NCI-H2196 treated with DMSO at 0.1 percent for 48 hours (cell line): ENCODE results near the gene VEZF1.

Source experiments
- DNase-seq: peaks from one replicate; lab custom pipeline; 2025; ENCODE audit not compliant: unreplicated experiment; lab: John Stamatoyannopoulos, UW

The VEZF1 gene

GRCh38 chr17:57953705-57954396 lies 34.2 kb downstream of the VEZF1 start:
- no peak for DNase-seq

- DNase-seq: no peak
Measured at GRCh38 chr17:57953219-57953618, 34.8 kb downstream of the VEZF1 start.

- DNase-seq: no peak
Measured at GRCh38 chr17:57949649-57950048, 38.4 kb downstream of the VEZF1 start.

GRCh38 chr17:57948555-57949420 lies 39.3 kb downstream of the VEZF1 start:
- peak; percentile 56 for DNase-seq

GRCh38 chr17:57948169-57948554 lies 39.9 kb downstream of the VEZF1 start:
- DNase-seq: no peak

- DNase-seq: no peak
Measured at GRCh38 chr17:57947369-57947768, 40.7 kb downstream of the VEZF1 start.

GRCh38 chr17:57946798-57947358 lies 41.2 kb downstream of the VEZF1 start:
- peak; percentile 79 for DNase-seq

- no peak for DNase-seq
Measured at GRCh38 chr17:57945996-57946797, 41.9 kb downstream of the VEZF1 start.

- no peak for DNase-seq
Measured at GRCh38 chr17:57944908-57945307, 43.1 kb downstream of the VEZF1 start.

GRCh38 chr17:57943645-57944044 lies 44.4 kb downstream of the VEZF1 start:
- no peak for DNase-seq

- DNase-seq: no peak
Measured at GRCh38 chr17:57943140-57943539, 44.9 kb downstream of the VEZF1 start.

- no peak for DNase-seq
Measured at GRCh38 chr17:57941384-57942370, 46.4 kb downstream of the VEZF1 start.

- peak; percentile 70 for DNase-seq
Measured at GRCh38 chr17:57940653-57941329, 47.3 kb downstream of the VEZF1 start.

GRCh38 chr17:57940231-57940630 lies 47.8 kb downstream of the VEZF1 start:
- peak; percentile 85 for DNase-seq

GRCh38 chr17:57939797-57940196 lies 48.3 kb downstream of the VEZF1 start:
- peak; percentile 85 for DNase-seq

- DNase-seq: no peak
Measured at GRCh38 chr17:57938061-57938502, 50.0 kb downstream of the VEZF1 start.

GRCh38 chr17:57937492-57937891 lies 50.6 kb downstream of the VEZF1 start:
- DNase-seq: no peak

GRCh38 chr17:57935833-57936807 lies 51.9 kb downstream of the VEZF1 start:
- no peak for DNase-seq
